ENCODE results near the gene IRF2BP2. TPM values are rescaled to one million over a fixed set of nuclear protein-coding genes. Genes with fewer than 3 reads are reported as not detected.
A peak's percentile ranks its signal among the peaks of the same experiment; 100 is the strongest.

The IRF2BP2 gene
- total and polyA plus RNA-seq, 2 of the 13 experiments (the other 11 are each of a cell fraction or from before 2014, with no cell fraction given), result 140 to 147 TPM

DNA sequence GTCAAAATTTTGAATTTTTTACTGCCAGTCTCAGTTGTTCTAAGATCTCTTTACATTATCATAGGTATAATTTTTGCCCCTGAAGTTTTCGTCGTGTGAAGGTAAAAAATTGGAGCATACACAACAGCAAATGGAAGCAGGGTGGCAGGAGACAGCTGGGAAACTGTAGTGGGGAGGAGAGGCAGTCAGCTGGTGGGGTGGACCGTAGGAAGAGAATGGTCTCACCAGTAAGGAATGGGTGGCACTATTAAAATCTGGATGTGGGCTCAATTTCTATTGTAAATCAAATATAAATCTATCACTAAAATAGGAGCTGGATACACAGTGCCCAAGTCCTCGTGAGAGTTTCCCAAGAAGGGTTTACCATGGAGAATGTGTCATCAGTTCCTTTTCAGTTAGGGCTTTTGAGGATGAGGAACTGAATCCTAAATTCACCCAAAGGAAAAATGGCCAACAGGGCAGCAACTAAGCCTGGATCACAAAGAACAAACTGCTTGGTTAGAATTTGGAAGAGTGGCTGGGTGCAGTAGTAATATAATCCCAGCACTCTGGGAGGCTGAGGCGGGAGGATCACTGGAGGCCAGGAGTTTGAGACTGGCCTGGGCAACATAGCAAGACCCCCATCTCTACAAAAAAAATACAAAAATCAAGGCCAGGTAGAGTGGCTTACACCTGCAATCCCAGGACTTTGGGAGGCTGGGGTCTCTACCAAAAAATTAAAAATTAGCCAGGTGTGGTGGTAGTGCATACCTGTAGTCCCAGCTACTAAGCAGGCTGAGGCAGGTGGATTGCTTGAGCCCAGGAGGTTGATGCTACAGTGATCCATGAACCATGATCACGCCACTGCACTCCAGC lies 10.5 kb upstream of the IRF2BP2 start (continued):
- no peak for TF ChIP-seq NR2F6 (IDR thresholded peaks at IDR 0.05)
- TF ChIP-seq NR2F6 (CRISPR knock-in tag; IDR thresholded peaks at IDR 0.05), result no peak
- no peak for TF ChIP-seq ZNF724P (CRISPR knock-in tag; IDR thresholded peaks at IDR 0.05; ENCODE audit: borderline replicate concordance)
- TF ChIP-seq KLF6 (CRISPR knock-in tag; IDR thresholded peaks at IDR 0.05), result no peak
- TF ChIP-seq, protein P1, sequence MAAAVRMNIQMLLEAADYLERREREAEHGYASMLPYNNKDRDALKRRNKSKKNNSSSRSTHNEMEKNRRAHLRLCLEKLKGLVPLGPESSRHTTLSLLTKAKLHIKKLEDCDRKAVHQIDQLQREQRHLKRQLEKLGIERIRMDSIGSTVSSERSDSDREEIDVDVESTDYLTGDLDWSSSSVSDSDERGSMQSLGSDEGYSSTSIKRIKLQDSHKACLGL (CRISPR knock-in tag; IDR thresholded peaks at IDR 0.05), result no peak
- TF ChIP-seq ZNF878 (CRISPR knock-in tag; IDR thresholded peaks at IDR 0.05), result no peak; the same call in 1 of the 2 replicates
- TF ChIP-seq ZNF350 (CRISPR knock-in tag; IDR thresholded peaks at IDR 0.05; ENCODE audit: borderline replicate concordance, low read depth), result 0 out of 2 replicates have a peak, but pooled peaks have one; percentile 19
- TF ChIP-seq, protein P2, sequence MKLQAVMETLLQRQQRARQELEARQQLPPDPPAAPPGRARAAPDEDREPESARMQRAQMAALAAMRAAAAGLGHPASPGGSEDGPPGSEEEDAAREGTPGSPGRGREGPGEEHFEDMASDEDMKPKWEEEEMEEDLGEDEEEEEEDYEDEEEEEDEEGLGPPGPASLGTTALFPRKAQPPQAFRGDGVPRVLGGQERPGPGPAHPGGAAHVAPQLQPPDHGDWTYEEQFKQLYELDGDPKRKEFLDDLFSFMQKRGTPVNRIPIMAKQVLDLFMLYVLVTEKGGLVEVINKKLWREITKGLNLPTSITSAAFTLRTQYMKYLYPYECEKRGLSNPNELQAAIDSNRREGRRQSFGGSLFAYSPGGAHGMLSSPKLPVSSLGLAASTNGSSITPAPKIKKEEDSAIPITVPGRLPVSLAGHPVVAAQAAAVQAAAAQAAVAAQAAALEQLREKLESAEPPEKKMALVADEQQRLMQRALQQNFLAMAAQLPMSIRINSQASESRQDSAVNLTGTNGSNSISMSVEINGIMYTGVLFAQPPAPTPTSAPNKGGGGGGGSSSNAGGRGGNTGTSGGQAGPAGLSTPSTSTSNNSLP (IDR thresholded peaks at IDR 0.05; ENCODE audit: low read depth, low read length), result no peak
- peak; percentile 49; the same call in 1 of the 2 replicates for TF ChIP-seq ATF1 (CRISPR knock-in tag; IDR thresholded peaks at IDR 0.05)
- TF ChIP-seq, protein P3, sequence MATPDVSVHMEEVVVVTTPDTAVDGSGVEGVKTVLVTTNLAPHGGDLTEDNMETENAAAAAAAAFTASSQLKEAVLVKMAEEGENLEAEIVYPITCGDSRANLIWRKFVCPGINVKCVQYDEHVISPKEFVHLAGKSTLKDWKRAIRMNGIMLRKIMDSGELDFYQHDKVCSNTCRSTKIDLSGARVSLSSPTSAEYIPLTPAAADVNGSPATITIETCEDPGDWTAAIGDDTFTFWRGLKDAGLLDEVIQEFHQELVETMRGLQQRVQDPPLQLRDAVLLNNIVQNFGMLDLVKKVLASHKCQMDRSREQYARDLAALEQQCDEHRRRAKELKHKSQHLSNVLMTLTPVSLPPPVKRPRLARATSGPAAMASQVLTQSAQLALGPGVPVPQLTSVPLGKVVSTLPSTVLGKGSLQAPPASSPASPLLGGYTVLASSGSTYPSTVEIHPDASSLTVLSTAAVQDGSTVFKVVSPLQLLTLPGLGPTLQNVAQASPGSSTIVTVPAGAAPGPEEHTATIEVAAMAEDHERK (CRISPR knock-in tag; IDR thresholded peaks at IDR 0.05; ENCODE audit: low read depth), result no peak
- no peak for TF ChIP-seq ZNF720 (CRISPR knock-in tag; IDR thresholded peaks at IDR 0.05)
- TF ChIP-seq, protein P4, sequence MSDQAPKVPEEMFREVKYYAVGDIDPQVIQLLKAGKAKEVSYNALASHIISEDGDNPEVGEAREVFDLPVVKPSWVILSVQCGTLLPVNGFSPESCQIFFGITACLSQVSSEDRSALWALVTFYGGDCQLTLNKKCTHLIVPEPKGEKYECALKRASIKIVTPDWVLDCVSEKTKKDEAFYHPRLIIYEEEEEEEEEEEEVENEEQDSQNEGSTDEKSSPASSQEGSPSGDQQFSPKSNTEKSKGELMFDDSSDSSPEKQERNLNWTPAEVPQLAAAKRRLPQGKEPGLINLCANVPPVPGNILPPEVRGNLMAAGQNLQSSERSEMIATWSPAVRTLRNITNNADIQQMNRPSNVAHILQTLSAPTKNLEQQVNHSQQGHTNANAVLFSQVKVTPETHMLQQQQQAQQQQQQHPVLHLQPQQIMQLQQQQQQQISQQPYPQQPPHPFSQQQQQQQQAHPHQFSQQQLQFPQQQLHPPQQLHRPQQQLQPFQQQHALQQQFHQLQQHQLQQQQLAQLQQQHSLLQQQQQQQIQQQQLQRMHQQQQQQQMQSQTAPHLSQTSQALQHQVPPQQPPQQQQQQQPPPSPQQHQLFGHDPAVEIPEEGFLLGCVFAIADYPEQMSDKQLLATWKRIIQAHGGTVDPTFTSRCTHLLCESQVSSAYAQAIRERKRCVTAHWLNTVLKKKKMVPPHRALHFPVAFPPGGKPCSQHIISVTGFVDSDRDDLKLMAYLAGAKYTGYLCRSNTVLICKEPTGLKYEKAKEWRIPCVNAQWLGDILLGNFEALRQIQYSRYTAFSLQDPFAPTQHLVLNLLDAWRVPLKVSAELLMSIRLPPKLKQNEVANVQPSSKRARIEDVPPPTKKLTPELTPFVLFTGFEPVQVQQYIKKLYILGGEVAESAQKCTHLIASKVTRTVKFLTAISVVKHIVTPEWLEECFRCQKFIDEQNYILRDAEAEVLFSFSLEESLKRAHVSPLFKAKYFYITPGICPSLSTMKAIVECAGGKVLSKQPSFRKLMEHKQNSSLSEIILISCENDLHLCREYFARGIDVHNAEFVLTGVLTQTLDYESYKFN (CRISPR knock-in tag; conservative IDR thresholded peaks at IDR 0.05), result no peak
- TF ChIP-seq, protein P5, sequence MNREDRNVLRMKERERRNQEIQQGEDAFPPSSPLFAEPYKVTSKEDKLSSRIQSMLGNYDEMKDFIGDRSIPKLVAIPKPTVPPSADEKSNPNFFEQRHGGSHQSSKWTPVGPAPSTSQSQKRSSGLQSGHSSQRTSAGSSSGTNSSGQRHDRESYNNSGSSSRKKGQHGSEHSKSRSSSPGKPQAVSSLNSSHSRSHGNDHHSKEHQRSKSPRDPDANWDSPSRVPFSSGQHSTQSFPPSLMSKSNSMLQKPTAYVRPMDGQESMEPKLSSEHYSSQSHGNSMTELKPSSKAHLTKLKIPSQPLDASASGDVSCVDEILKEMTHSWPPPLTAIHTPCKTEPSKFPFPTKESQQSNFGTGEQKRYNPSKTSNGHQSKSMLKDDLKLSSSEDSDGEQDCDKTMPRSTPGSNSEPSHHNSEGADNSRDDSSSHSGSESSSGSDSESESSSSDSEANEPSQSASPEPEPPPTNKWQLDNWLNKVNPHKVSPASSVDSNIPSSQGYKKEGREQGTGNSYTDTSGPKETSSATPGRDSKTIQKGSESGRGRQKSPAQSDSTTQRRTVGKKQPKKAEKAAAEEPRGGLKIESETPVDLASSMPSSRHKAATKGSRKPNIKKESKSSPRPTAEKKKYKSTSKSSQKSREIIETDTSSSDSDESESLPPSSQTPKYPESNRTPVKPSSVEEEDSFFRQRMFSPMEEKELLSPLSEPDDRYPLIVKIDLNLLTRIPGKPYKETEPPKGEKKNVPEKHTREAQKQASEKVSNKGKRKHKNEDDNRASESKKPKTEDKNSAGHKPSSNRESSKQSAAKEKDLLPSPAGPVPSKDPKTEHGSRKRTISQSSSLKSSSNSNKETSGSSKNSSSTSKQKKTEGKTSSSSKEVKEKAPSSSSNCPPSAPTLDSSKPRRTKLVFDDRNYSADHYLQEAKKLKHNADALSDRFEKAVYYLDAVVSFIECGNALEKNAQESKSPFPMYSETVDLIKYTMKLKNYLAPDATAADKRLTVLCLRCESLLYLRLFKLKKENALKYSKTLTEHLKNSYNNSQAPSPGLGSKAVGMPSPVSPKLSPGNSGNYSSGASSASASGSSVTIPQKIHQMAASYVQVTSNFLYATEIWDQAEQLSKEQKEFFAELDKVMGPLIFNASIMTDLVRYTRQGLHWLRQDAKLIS (CRISPR knock-in tag; IDR thresholded peaks at IDR 0.05), result peak; percentile 96
- TF ChIP-seq AHR (CRISPR knock-in tag; IDR thresholded peaks at IDR 0.05), result no peak

Measured in HepG2 (cell line).